Stimulated activated CD8-positive, alpha-beta memory T cell treated with anti-CD3 and anti-CD28 coated beads, Interleukin-7, amount 100 ng/mL, for 24 hours (primary cell): ENCODE results near the gene C10orf90.
"Not testable (repeated sequence)": the region's sequence is repeated elsewhere in the genome, so short reads cannot be mapped to it uniquely, and the experiment has no call there.

Experiments used
- DNase-seq: peaks from one replicate; pipeline ENCODE4 v3.0.0-alpha.2; 2020; ENCODE audit warnings: low read depth

C10orf90 gene

GRCh38 chr10:126392068-126392467 lies 278.4 kb downstream of the C10orf90 start:
- DNase-seq = no peak

GRCh38 chr10:126391192-126391885 lies 279.2 kb downstream of the C10orf90 start:
- no peak for DNase-seq

DNA sequence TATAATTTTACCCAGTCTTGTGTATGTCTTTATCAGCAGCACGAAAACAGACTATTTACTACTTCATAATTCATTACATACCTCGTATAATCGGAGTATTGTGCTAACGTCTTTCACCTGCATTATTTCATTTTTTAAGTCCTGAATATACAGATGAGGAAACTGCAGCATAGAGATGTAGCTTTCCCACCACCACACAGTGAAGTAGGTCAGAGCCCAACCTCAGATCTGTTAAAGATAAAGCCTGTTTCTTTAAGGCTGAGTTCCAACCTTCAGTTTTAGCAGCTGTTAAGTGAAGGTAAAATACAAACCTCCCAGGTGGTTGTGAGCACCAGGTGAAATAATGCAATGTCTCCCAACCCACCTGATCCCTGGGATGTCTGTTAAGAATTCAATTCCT lies 280.2 kb downstream of the C10orf90 start:
- DNase-seq = no peak

GRCh38 chr10:126387931-126388911 lies 282.3 kb downstream of the C10orf90 start, which contains the start of gene ADAM12:
Gene ADAM12 (minus strand): TSS chr10:126388477. CDS start chr10:126388145, 332 bp downstream.
- DNase-seq = no peak

DNA sequence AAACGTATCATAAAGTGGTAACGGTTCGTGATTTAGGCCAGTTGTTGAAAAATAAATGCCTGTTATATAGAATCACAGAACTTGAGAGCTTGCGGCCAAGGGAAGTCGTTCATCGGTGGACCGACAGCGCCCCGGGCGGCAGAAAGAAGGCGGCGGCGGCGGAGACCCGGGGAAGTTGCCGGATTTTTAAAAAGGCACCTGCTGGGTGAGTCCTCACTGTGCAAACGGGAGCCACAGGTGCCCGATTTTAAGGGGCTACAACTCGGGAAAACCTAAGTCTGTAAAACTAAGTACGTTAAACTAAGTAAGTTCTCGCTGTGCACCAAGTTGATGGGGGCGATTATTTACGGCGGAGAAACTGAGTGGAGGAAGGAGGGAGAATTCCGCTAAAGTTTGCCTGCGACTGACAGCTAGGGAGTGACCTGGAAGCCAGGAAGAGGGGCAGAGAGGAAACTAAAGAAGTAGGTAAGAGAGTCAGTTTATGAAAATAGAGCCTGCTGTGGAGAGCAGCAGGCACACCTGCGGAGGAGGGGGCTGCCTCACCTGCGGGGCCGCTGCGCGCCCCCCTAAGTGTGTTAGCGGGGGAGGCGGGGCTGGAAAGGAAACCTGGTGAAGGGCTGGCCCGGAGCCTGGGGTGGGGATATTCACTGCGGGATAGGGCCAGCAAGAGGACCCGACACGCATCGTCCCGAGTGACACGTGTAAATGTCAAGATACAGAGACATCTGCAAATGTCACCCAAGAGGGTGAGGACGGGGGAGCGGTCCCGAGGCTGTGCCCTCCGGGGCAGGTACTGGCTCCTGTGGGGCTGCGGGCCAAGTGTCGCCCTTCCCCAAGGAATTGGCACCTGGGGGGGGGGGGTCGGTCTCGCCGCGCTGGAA lies 283.2 kb downstream of the C10orf90 start:
- DNase-seq = no peak

DNA sequence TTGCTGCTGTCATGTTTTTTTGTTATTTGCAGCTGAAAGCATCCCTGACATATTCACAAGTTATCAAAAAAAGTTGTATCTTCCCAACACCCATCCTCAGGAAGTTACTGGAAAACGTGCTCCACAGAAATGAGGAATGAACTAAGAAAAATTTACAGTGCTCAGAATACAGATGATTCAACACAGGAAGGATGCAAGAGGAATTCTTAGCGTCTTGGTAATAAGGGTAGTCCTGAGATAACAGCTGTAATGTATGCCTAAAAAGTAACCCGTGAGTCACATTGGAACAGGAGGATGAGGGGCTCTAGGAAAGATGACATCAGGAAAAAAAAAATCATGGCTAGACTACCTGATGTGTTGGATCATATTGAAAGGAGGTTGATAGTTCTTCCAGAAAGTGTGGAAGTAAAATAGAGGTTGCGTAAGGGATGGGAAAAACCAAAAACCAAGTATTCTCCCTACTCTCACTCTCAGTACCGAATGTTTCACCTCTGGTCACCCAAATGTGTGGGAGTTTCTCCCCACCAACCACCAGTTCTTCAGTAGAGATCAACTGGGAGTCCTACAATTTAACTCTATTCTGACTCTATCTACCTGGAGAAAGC lies 286.1 kb downstream of the C10orf90 start:
- DNase-seq = no peak

- DNase-seq = no peak
Observed at GRCh38 chr10:126380352-126381076, 290.0 kb downstream of the C10orf90 start.

DNA sequence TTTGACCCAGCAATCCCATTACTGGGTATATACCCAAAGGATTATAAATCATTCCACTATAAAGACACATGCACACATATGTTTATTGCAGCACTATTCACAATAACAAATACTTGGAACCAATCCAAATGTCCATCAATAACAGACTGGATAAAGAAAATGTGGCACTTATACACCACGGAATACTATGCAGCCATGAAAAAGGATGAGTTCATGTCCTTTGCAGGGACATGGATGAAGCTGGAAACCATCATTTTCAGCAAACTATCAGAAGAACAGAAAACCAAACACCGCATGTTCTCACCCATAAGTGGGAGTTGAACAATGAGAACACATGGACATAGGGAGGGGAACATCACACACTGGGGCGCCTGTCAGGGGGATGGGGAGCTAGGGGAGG lies 291.3 kb downstream of the C10orf90 start:
- DNase-seq = not testable (repeated sequence)

DNA sequence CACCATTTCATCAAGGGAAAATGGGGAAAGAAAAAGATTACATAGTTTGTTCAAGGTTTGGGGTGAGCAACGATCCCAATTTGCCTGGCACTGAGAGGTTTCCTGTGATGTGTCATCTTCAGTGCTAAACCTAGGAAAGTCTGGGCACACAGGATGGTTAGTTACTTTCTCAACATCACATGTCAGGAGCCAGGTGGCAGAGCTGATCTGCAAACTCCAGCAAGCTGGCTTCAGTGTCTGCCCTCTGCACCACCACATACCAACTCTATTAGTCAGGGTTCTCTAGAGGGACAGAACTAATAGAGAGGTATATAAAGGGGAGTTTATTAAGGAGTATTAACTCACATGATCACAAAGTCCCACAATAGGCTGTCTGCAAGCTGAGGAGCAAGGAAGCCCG lies 293.5 kb downstream of the C10orf90 start:
- DNase-seq = no peak

- DNase-seq = no peak
Observed at GRCh38 chr10:126375926-126376554, 294.5 kb downstream of the C10orf90 start.

DNA sequence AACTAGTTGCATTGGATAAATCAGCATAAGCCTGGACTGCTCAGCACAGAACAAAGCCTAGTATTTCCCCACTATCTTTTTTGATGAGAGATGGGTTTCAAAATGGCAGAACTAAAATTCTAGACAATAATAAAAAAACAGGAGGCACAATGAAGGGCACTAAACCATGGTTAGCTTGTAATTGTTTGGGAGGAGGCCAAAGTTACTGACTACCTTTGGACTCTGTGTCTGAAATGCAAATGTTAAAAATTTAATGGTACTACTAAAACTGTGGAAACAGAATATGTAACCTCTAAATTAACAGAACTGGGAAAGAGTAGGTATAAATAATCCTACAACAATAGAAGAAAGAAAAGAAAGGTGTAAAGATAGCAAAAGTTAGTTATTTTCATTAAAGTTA lies 295.2 kb downstream of the C10orf90 start:
- no peak for DNase-seq
